Stomach (tissue), 4 donors: ENCODE measurements around the gene NDST1.

ENCODE experiments used
- POLR2AphosphoS5 ChIP-seq, 3 donors: sonication (generic); formaldehyde crosslinking; IDR thresholded peaks; one replicate each; pipeline ENCODE4 v1.6.1; 2016; ENCODE audit warnings: antibody characterized with exemption in 3 of 3
- TF ChIP-seq, protein P1 (sequence below), 7 experiments: fragments of 450-650 bp in 4 of 7; fragments of 200-600 bp in 3 of 7; sonication (generic) in 3 of 7; IDR thresholded peaks; one replicate each; pipeline ENCODE4 v1.5.1; 2016 to 2019; ENCODE audit warnings: antibody characterized with exemption in 7 of 7, control low read depth in 2 of 7, mild to moderate bottlenecking in 1 of 7

DNA sequence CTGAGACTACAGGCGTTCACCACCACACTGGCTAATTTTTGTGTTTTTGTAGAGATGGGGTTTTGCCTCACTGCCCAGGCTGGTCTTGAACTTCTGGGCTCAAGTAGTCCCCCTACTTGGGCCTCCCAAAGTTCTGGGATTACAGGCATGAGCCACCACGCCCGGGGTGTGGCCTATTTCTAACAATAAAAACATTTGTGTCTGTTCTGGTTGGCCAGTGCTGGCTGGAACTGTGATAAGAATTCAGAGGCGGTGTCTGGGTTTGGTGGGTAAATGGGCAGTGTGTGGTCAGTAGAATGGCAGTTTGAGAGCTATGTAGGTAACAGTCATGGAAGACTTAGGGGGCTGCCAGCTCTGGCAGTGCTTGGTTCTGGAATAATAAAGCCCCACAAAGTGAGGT lies 85.7 kb downstream of the NDST1 start:
- TF ChIP-seq POLR2AphosphoS5 (IDR thresholded peaks at IDR 0.05), result no peak
- TF ChIP-seq, protein P1, sequence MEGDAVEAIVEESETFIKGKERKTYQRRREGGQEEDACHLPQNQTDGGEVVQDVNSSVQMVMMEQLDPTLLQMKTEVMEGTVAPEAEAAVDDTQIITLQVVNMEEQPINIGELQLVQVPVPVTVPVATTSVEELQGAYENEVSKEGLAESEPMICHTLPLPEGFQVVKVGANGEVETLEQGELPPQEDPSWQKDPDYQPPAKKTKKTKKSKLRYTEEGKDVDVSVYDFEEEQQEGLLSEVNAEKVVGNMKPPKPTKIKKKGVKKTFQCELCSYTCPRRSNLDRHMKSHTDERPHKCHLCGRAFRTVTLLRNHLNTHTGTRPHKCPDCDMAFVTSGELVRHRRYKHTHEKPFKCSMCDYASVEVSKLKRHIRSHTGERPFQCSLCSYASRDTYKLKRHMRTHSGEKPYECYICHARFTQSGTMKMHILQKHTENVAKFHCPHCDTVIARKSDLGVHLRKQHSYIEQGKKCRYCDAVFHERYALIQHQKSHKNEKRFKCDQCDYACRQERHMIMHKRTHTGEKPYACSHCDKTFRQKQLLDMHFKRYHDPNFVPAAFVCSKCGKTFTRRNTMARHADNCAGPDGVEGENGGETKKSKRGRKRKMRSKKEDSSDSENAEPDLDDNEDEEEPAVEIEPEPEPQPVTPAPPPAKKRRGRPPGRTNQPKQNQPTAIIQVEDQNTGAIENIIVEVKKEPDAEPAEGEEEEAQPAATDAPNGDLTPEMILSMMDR (IDR thresholded peaks at IDR 0.05), result no peak
